HepG2 (cell line): Measurements from ENCODE around the gene TSPAN12. TPM values are rescaled to one million over a fixed set of nuclear protein-coding genes. Genes with fewer than 3 reads are reported as not detected.

ENCODE experiments used
- ATAC-seq: fragments of 200-7000 bp; cut with Tn5 transposase; 3 replicates; pipeline ENCODE4 v1.9.1; 2020; ENCODE audit warnings: mild to moderate bottlenecking, moderate library complexity
- BruUV-seq: library from RNA; stranded (reverse); fragments of 400-500 nt; replicated peaks from 2 replicates; lab custom pipeline; 2021; lab: Mats Ljungman, UMichigan
- CTCF ChIA-PET: fragments of 300-600 bp; formaldehyde crosslinking; extraction: SDS; loops from one replicate; lab custom pipeline; 2021; ENCODE audit warnings: low total read pairs, inconsistent platforms, low intra/inter-chr PET ratio; lab: Yijun Ruan, JAX
- POLR2A ChIA-PET: fragments of 350-600 bp; sonication (Branson Sonifier 250); formaldehyde crosslinking; loops from one replicate; lab custom pipeline; 2020; ENCODE audit warnings: antibody characterized with exemption, inconsistent platforms; lab: Yijun Ruan, JAX
- DNase-seq: peaks from one replicate; pipeline ENCODE4 v3.0.0-alpha.2; 2015; ENCODE audit warnings: low spot score
- FAIRE-seq: peaks from 3 replicates; lab custom pipeline; 2011; peaks lifted over from hg19 to GRCh38; lab: Jason Lieb, UNC
- H2AFZ ChIP-seq: one replicate; pipeline ENCODE4 v1.6.1; 2011; ENCODE audit warnings: low read length, inconsistent platforms
- H3K27ac ChIP-seq: fragments of 300-600 bp; 3 replicates; pipeline ENCODE4 v1.8.0; 2011; ENCODE audit warnings: mixed run types, mild to moderate bottlenecking, mixed read lengths, low read length, inconsistent platforms; ENCODE audit not compliant: insufficient read depth; ENCODE audit errors: extremely low read length
- H3K27me3 ChIP-seq, 2 experiments: fragments of 200-600 bp in 1 of 2; 2 replicates in 1 of 2; 3 replicates in 1 of 2; pipeline versions ENCODE4 v1.6.0 to v1.8.0; 2011; ENCODE audit warnings: low read length in 2 of 2, mild to moderate bottlenecking in 2 of 2, moderate library complexity in 2 of 2, inconsistent platforms in 1 of 2; ENCODE audit not compliant: insufficient read depth in 2 of 2, control insufficient read depth in 1 of 2
- H3K36me3 ChIP-seq, 2 experiments: fragments of 200-600 bp in 1 of 2; replicated peaks in 1 of 2; 2 replicates in 1 of 2; 3 replicates in 1 of 2; pipeline versions ENCODE4 v1.5.1 to v1.8.0; 2011; ENCODE audit warnings: low read length in 2 of 2, inconsistent platforms in 1 of 2; ENCODE audit not compliant: insufficient read depth in 2 of 2, control insufficient read depth in 1 of 2
- H3K4me1 ChIP-seq: 2 replicates; pipeline ENCODE4 v1.5.1; 2012; ENCODE audit warnings: low read length, inconsistent platforms; ENCODE audit not compliant: insufficient read depth
- H3K4me2 ChIP-seq: 2 replicates; pipeline ENCODE4 v1.6.0; 2011; ENCODE audit warnings: low read depth, low read length, inconsistent platforms
- H3K4me3 ChIP-seq, 3 experiments: fragments of 200-600 bp in 1 of 3; sonication (generic), shearing (Covaris generic) in 1 of 3; replicated peaks in 1 of 3; 2 replicates each; pipeline ENCODE4 v1.5.1; 2011 to 2016; ENCODE audit warnings: low read length in 3 of 3, inconsistent platforms in 2 of 3, low read depth in 2 of 3, mild to moderate bottlenecking in 2 of 3, control low read depth in 1 of 3, mixed read lengths in 1 of 3; ENCODE audit not compliant: insufficient read depth in 1 of 3
- H3K79me2 ChIP-seq: one replicate; pipeline ENCODE4 v1.6.1; 2011; ENCODE audit warnings: low read length, inconsistent platforms; ENCODE audit not compliant: insufficient read depth
- H3K9ac ChIP-seq: 2 replicates; pipeline ENCODE4 v1.6.0; 2011; ENCODE audit warnings: mild to moderate bottlenecking, low read depth, low read length, inconsistent platforms; ENCODE audit not compliant: insufficient read depth
- H3K9me3 ChIP-seq: 2 replicates; pipeline ENCODE4 v1.5.1; 2012; ENCODE audit warnings: mild to moderate bottlenecking, low read length
- H4K20me1 ChIP-seq: 2 replicates; pipeline ENCODE4 v1.6.0; 2011; ENCODE audit warnings: inconsistent platforms, mild to moderate bottlenecking, low read length, moderate library complexity; ENCODE audit not compliant: insufficient read depth
- BATF2 ChIP-seq: sonication (generic); formaldehyde crosslinking; IDR thresholded peaks from 2 replicates; pipeline ENCODE4 v1.8.0; 2022; ENCODE audit warnings: mild to moderate bottlenecking, missing genetic modification reagents, moderate library complexity
- DDIT3 ChIP-seq: sonication (generic); formaldehyde crosslinking; IDR thresholded peaks from 2 replicates; pipeline ENCODE4 v1.4.0; 2020; ENCODE audit warnings: mild to moderate bottlenecking, missing genetic modification reagents
- EP300 ChIP-seq, 3 experiments: sonication (generic) in 1 of 3; formaldehyde crosslinking in 1 of 3; IDR thresholded peaks; 2 replicates each; pipeline versions ENCODE4 v1.5.1 to v1.6.1; 2011 to 2020; ENCODE audit warnings: low read depth in 2 of 3, low read length in 2 of 3, borderline replicate concordance in 1 of 3, improper control_type of control experiment in 1 of 3, mild to moderate bottlenecking in 1 of 3, missing genetic modification reagents in 1 of 3, moderate library complexity in 1 of 3
- FOXM1 ChIP-seq: sonication (generic); formaldehyde crosslinking; IDR thresholded peaks from 2 replicates; pipeline ENCODE4 v1.5.0; 2020; ENCODE audit warnings: missing genetic modification reagents
- HMGXB4 ChIP-seq, 2 experiments: sonication (generic) in 1 of 2; formaldehyde crosslinking in 1 of 2; IDR thresholded peaks; 2 replicates each; pipeline versions ENCODE4 v1.4.0 to v1.6.1; 2018 to 2020; ENCODE audit warnings: missing genetic modification reagents in 2 of 2, borderline replicate concordance in 1 of 2, low read depth in 1 of 2, mild to moderate bottlenecking in 1 of 2, missing biosample characterization in 1 of 2
- JUND ChIP-seq: sonication (generic); formaldehyde crosslinking; IDR thresholded peaks from 2 replicates; pipeline ENCODE4 v1.8.0; 2022; ENCODE audit warnings: mild to moderate bottlenecking, missing genetic modification reagents
- KLF12 ChIP-seq: sonication (generic); formaldehyde crosslinking; IDR thresholded peaks from 2 replicates; pipeline ENCODE4 v1.4.0; 2020; ENCODE audit warnings: missing genetic modification reagents, borderline replicate concordance
- MIER3 ChIP-seq: IDR thresholded peaks from 2 replicates; pipeline ENCODE4 v1.6.1; 2016; ENCODE audit warnings: missing compliant biosample characterization, borderline replicate concordance
- MYC ChIP-seq: sonication (generic); formaldehyde crosslinking; IDR thresholded peaks from 2 replicates; pipeline ENCODE4 v1.9.0; 2021; ENCODE audit warnings: missing genetic modification reagents, borderline replicate concordance
- PAX8 ChIP-seq: sonication (generic); formaldehyde crosslinking; IDR thresholded peaks from 2 replicates; pipeline ENCODE4 v1.8.0; 2022; ENCODE audit warnings: mild to moderate bottlenecking, missing genetic modification reagents, borderline replicate concordance
- SALL2 ChIP-seq: sonication (generic); formaldehyde crosslinking; IDR thresholded peaks from 2 replicates; pipeline ENCODE4 v1.8.1; 2023; ENCODE audit warnings: mild to moderate bottlenecking, missing genetic modification reagents, inconsistent platforms
- TOE1 ChIP-seq: sonication (generic); formaldehyde crosslinking; IDR thresholded peaks from 2 replicates; pipeline ENCODE4 v1.4.0; 2020; ENCODE audit warnings: mild to moderate bottlenecking, missing genetic modification reagents
- ZBTB44 ChIP-seq: sonication (generic); formaldehyde crosslinking; IDR thresholded peaks from 2 replicates; pipeline ENCODE4 v1.4.0; 2020; ENCODE audit warnings: missing genetic modification reagents
- ZBTB8A ChIP-seq: sonication (generic); formaldehyde crosslinking; IDR thresholded peaks from 2 replicates; pipeline ENCODE4 v1.4.0; 2020; ENCODE audit warnings: mild to moderate bottlenecking, low read depth, missing genetic modification reagents, borderline replicate concordance
- ZNF678 ChIP-seq: sonication (generic); formaldehyde crosslinking; IDR thresholded peaks from 2 replicates; pipeline ENCODE4 v1.4.0; 2020; ENCODE audit warnings: mild to moderate bottlenecking, missing genetic modification reagents
- ZSCAN5A ChIP-seq: sonication (generic); formaldehyde crosslinking; IDR thresholded peaks from 2 replicates; pipeline ENCODE4 v1.8.0; 2022; ENCODE audit warnings: mild to moderate bottlenecking, missing genetic modification reagents, borderline replicate concordance
- WGBS: methylation state at CpG from one replicate; pipeline ENCODE4 v1.1.6; 2017; ENCODE audit warnings: low lambda C conversion rate; 5-methylcytosine and 5-hydroxymethylcytosine counted together
- in situ Hi-C: cut with HindIII; loops from 2 replicates; pipeline ENCODE4 v1.10.0; 2017; ENCODE audit warnings: low pct_unique_long_range_greater_than_20kb; ENCODE audit not compliant: extremely low pct_ligation_motif_present
- intact Hi-C: fragments of 100-400 bp; cut with micrococcal nuclease; formaldehyde crosslinking; loops from one replicate; pipeline ENCODE4 v1.10.0; 2022; ENCODE audit not compliant: unreplicated experiment
- polyA plus RNA-seq, 8 experiments: library from polyadenylated mRNA; depleted of rRNA in 3 of 8; stranded (reverse) in 7 of 8; unstranded in 1 of 8; fragments of >200 nt; fragmentation: Illumina TruSeq in 4 of 8; extraction: Trizol in 4 of 8; gene quantifications; 2 replicates each; pipeline versions ENCODE4 v1.2.1 to v1.2.3, GENCODE V29; 2011 to 2016; ENCODE audit warnings: low read depth in 4 of 8, missing spikeins in 1 of 8, mixed read lengths in 1 of 8; ENCODE audit not compliant: insufficient read depth in 1 of 8
- total RNA-seq, 5 experiments: library from RNA; depleted of rRNA; stranded (reverse); fragments of >200 nt; fragmentation: Illumina TruSeq; extraction: Trizol; gene quantifications; 2 replicates each; pipeline ENCODE4 v1.2.3, GENCODE V29; 2016; ENCODE audit warnings: low read depth in 1 of 5

TSPAN12 gene
- total and polyA plus RNA-seq, 2 of the 13 experiments (the other 11 are each of a cell fraction or from before 2014, with no cell fraction given) = 0.48 to 0.95 TPM

- TF ChIP-seq ZSCAN5A (no peak), ZNF678 (no peak), MIER3 (CRISPR knock-in tag) (no peak), FOXM1 (CRISPR knock-in tag) (no peak), PAX8 (no peak), MYC (CRISPR knock-in tag) (no peak), BATF2 (CRISPR knock-in tag) (no peak)
These were observed 51.3 kb downstream of the TSPAN12 start (continued) for GRCh38 chr7:120806669-120807068.

- Histone ChIP-seq H3K27ac (no peak overlapping the region), H3K9ac (no peak overlapping the region), H3K4me3 (no peak overlapping the region), H3K27me3 (no peaks in the 10 kb centered on the region), H3K79me2 (no peaks in the 10 kb centered on the region), H3K4me2 (no peak overlapping the region), H4K20me1 (no peaks in the 10 kb centered on the region), H3K4me1 (no peaks in the 10 kb centered on the region), H3K9me3 (no peaks in the 10 kb centered on the region), H2AFZ (no peak overlapping the region), H3K36me3 (no peaks in the 10 kb centered on the region)
- DNase-seq (peak; percentile 44), FAIRE-seq (no peak), ATAC-seq (peak; percentile 55)
- BruUV-seq = no TSS peak
- WGBS = 19% methylated on average over 3 of the region's 3 CpGs
- POLR2A ChIA-PET = no interaction called here
- CTCF ChIA-PET = interaction anchor here (1.6 to 2.2 kb wide), 3 partner anchors 135 to 302 kb away, joined by 12 to 19 read pairs (median 13); no protein-coding TSS in a partner anchor
- in situ Hi-C loops = loop anchor here (5.0 to 10.0 kb wide), 2 partner anchors 131 to 299 kb away; no protein-coding TSS in a partner anchor
- intact Hi-C loops = loop anchor here (1.0 kb wide), 3 partner anchors 51 to 275 kb away; no protein-coding TSS in a partner anchor
- TF ChIP-seq EP300 (IDR thresholded peaks at IDR 0.05; ENCODE audit: low read depth in 2 of 2, low read length in 2 of 2) = no peak
- no peak for TF ChIP-seq EP300 (CRISPR knock-in tag; IDR thresholded peaks at IDR 0.05; ENCODE audit: borderline replicate concordance)
- no peak for TF ChIP-seq SALL2 (CRISPR knock-in tag)
- no peak for TF ChIP-seq DDIT3 (CRISPR knock-in tag)
- TF ChIP-seq KLF12 (CRISPR knock-in tag) = no peak
- TF ChIP-seq ZBTB44 (CRISPR knock-in tag) = no peak
- no peak for TF ChIP-seq ZBTB8A (CRISPR knock-in tag)
- TF ChIP-seq HMGXB4 (CRISPR knock-in tag; IDR thresholded peaks at IDR 0.05; ENCODE audit: borderline replicate concordance in 1 of 2, low read depth in 1 of 2) = no peak
- no peak for TF ChIP-seq TOE1 (CRISPR knock-in tag)
- no peak for TF ChIP-seq JUND
These were observed 52.1 kb downstream of the TSPAN12 start for GRCh38 chr7:120805636-120806388.
